CD4-positive, alpha-beta T cell (primary cell): ENCODE data around the gene CD9. TPM values are rescaled to one million over a fixed set of nuclear protein-coding genes. Genes with fewer than 3 reads are reported as not detected.
A peak's percentile ranks its signal among the peaks of the same experiment; 100 is the strongest.

Experiments
- ATAC-seq: fragments of 200-7000 bp; cut with Tn5 transposase; one replicate; pipeline ENCODE4 v1.10.0; 2022; ENCODE audit warnings: mild to moderate bottlenecking; ENCODE audit not compliant: poor library complexity
- CTCF ChIA-PET: fragments of 350-600 bp; sonication (Branson Sonifier 250); formaldehyde crosslinking; loops from one replicate; lab custom pipeline; 2021; ENCODE audit warnings: antibody characterized with exemption, inconsistent platforms; lab: Charles Lee
- POLR2A ChIA-PET: fragments of 350-600 bp; sonication (Branson Sonifier 250); formaldehyde crosslinking; loops from one replicate; lab custom pipeline; 2021; ENCODE audit warnings: antibody characterized with exemption, inconsistent platforms; lab: Charles Lee
- DNase-seq, 14 experiments: peaks; one replicate each; pipeline ENCODE4 v3.0.0-alpha.2; 2013 to 2020; ENCODE audit warnings: mixed read lengths in 2 of 14
- H3K27ac ChIP-seq, 2 donors: one replicate each; pipeline versions ENCODE4 v1.5.1 to v1.7.0; 2013; ENCODE audit warnings: low read length in 2 of 2, low read depth in 1 of 2, mild to moderate bottlenecking in 1 of 2
- H3K27me3 ChIP-seq, 2 experiments: 1 replicate in 1 of 2; 2 replicates in 1 of 2; pipeline versions ENCODE4 v1.6.1 to v1.7.0; 2013; ENCODE audit warnings: low read length in 2 of 2, control low read depth in 1 of 2, mild to moderate bottlenecking in 1 of 2, moderate library complexity in 1 of 2; ENCODE audit not compliant: insufficient read depth in 2 of 2, control insufficient read depth in 1 of 2
- H3K36me3 ChIP-seq: one replicate; pipeline ENCODE4 v1.6.1; 2013; ENCODE audit warnings: low read length, control low read depth; ENCODE audit not compliant: insufficient read depth
- H3K4me1 ChIP-seq: one replicate; pipeline ENCODE4 v1.6.1; 2013; ENCODE audit warnings: low read length, control low read depth; ENCODE audit not compliant: insufficient read depth
- H3K4me3 ChIP-seq: one replicate; pipeline ENCODE4 v1.5.1; 2013; ENCODE audit warnings: mild to moderate bottlenecking, low read length, moderate library complexity
- H3K9me3 ChIP-seq, 2 experiments: 1 replicate in 1 of 2; 2 replicates in 1 of 2; pipeline versions ENCODE4 v1.6.1 to v1.7.0; 2013; ENCODE audit warnings: low read length in 2 of 2, mild to moderate bottlenecking in 2 of 2, control low read depth in 1 of 2, moderate library complexity in 1 of 2; ENCODE audit not compliant: control insufficient read depth in 1 of 2, insufficient read depth in 1 of 2
- H3K27ac Mint-ChIP-seq: one replicate; pipeline ENCODE4 v1.8.0; 2020; ENCODE audit warnings: mixed read lengths
- H3K27me3 Mint-ChIP-seq: one replicate; pipeline ENCODE4 v1.8.0; 2021; ENCODE audit warnings: mixed read lengths
- H3K36me3 Mint-ChIP-seq: one replicate; pipeline ENCODE4 v1.8.0; 2021; ENCODE audit warnings: low read depth, mixed read lengths
- H3K4me1 Mint-ChIP-seq: one replicate; pipeline ENCODE4 v1.8.0; 2021; ENCODE audit warnings: low read depth, mixed read lengths
- H3K4me3 Mint-ChIP-seq: one replicate; pipeline ENCODE4 v1.8.0; 2020; ENCODE audit warnings: mild to moderate bottlenecking, mixed read lengths
- H3K9me3 Mint-ChIP-seq: one replicate; pipeline ENCODE4 v1.8.0; 2020; ENCODE audit warnings: mixed read lengths
- CTCF ChIP-seq: fragments of 200-600 bp; IDR thresholded peaks from one replicate; pipeline ENCODE4 v1.8.0; 2022; ENCODE audit warnings: antibody characterized with exemption, mild to moderate bottlenecking
- intact Hi-C, 2 experiments: fragments of 100-400 bp; cut with DNase I in 1 of 2; cut with micrococcal nuclease in 1 of 2; formaldehyde crosslinking; loops; one replicate each; pipeline versions ENCODE4 v1.15.1 to v1.9.0; 2023 to 2025; cut with DNase I, micrococcal nuclease
- total RNA-seq, 174 experiments: library from RNA in 2 of 174; stranded (reverse) in 2 of 174; gene quantifications; one replicate each; pipeline ENCODE4 v1.2.3 and lab custom pipeline; 2021 to 2026

The CD9 gene
- total RNA-seq, 2 experiments from 2014 or later: 0.36 to 0.66 TPM

DNA sequence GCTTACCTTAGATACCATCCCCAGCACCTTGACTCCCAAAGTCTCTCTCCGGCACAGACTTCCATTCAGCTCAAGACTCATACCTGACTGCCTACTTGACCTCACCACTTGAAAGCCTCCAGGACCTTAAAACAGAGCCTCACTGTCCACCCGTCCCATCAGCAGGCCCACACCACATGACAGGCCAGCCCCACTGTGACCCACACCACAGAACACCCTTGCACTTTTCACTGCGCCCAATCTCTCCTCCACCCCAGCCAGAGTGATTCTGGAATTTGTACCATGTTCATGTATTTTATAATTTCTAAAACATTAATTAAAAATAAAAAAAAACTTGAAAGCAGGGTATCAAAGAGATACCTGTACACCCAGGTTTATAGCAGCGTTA is 82.2 kb downstream of the CD9 start:
- DNase-seq: no peak
- H3K4me1 ChIP-seq: peaks cover 16% of the 10 kb centered on the region
- ChIA-PET POLR2A (no interaction called here), CTCF (no interaction called here)
- Mint-ChIP-seq H3K4me3 (peak overlapping the region; percentile 4), H3K4me1 (peaks cover 10% of the 10 kb centered on the region), H3K27me3 (peaks cover 27% of the 10 kb centered on the region), H3K9me3 (no peaks in the 10 kb centered on the region), H3K36me3 (no peaks in the 10 kb centered on the region), H3K27ac (no peak overlapping the region)
- peaks cover 6 to 8% of the 10 kb centered on the region in 2 experiments for H3K27me3 ChIP-seq
- ATAC-seq: no peak
- H3K27ac ChIP-seq: no peak overlapping the region
- intact Hi-C loops: no loop called here
- no peak for TF ChIP-seq CTCF
- H3K36me3 ChIP-seq: no peaks in the 10 kb centered on the region
- no peak overlapping the region for H3K4me3 ChIP-seq
- H3K9me3 ChIP-seq: no peaks in the 10 kb centered on the region

DNA sequence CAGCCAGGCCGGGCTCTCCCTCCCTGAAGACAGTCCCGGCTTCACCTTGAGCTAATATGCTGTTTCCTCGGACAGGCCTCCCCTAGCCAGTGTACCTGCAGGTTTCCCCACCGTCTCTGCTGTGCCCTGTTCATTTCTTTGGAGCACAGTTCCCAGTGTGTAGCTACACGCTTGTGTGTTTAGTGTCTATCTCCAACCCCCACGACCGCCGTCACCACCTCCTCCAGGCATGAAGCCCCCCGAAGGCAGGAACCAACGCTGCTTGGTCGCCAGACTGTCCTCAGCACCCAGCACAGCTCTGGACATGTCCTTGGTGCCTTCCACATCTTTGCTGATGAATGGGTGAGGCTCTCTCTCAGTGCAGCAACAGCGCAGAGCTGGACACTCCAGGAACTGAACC is 84.1 kb downstream of the CD9 start:
- Mint-ChIP-seq H3K4me1 (peaks cover 5% of the 10 kb centered on the region), H3K4me3 (no peak overlapping the region), H3K27me3 (peaks cover 20% of the 10 kb centered on the region), H3K36me3 (no peaks in the 10 kb centered on the region), H3K27ac (no peak overlapping the region), H3K9me3 (no peaks in the 10 kb centered on the region)
- Histone ChIP-seq H3K27ac (no peak overlapping the region), H3K27me3 (no peaks in the 10 kb centered on the region), H3K4me1 (peaks cover 4% of the 10 kb centered on the region), H3K9me3 (no peaks in the 10 kb centered on the region), H3K4me3 (no peak overlapping the region), H3K36me3 (no peaks in the 10 kb centered on the region)
- ChIA-PET CTCF (interaction anchor here (0.9 to 1.7 kb wide), 4 partner anchors 74 to 290 kb away, joined by 3 to 7 read pairs (median 4); no protein-coding TSS in a partner anchor), POLR2A (interaction anchor here (0.6 to 0.9 kb wide), 2 partner anchors 227 to 245 kb away, joined by 3 to 4 read pairs; no protein-coding TSS in a partner anchor)
- intact Hi-C loops: no loop called here
- ATAC-seq: no peak
- TF ChIP-seq CTCF: no peak
- no peak for DNase-seq

DNA sequence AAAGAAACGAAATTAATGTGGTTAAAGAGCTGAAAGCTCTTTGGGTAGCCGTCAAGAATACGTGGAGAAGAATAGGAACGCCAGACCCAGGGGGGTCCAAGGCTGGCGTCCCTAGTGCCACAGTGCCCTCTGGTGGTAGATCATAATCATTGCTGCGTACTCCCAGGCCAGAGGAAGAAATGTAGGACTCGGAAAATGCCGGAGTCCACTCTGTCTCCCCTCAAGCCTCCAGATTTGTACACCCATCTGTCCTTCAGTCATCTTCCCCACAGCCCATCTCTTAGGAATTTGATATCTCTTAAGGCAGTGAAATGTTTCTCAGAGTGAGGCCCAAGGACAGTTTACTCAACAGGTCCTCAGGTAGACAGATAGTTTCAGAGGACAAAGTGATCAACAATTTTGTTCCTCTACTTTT is 84.9 kb downstream of the CD9 start:
- Histone ChIP-seq H3K4me3 (no peak overlapping the region), H3K27me3 (no peaks in the 10 kb centered on the region), H3K36me3 (no peaks in the 10 kb centered on the region), H3K27ac (no peak overlapping the region), H3K4me1 (peaks cover 4% of the 10 kb centered on the region), H3K9me3 (no peaks in the 10 kb centered on the region)
- Mint-ChIP-seq H3K36me3 (no peaks in the 10 kb centered on the region), H3K27ac (no peak overlapping the region), H3K4me1 (peaks cover 5% of the 10 kb centered on the region), H3K4me3 (no peak overlapping the region), H3K27me3 (peaks cover 14% of the 10 kb centered on the region), H3K9me3 (no peaks in the 10 kb centered on the region)
- intact Hi-C loops: loop anchor here (1.0 kb wide), 3 partner anchors 90 to 297 kb away; no protein-coding TSS in a partner anchor
- DNase-seq (peak; percentile 28 to 85 (median 48)), ATAC-seq (peak; percentile 90)
- TF ChIP-seq CTCF: peak; percentile 97
- ChIA-PET POLR2A (interaction anchor here (0.6 kb wide), 2 partner anchors 122 to 246 kb away, joined by 3 read pairs; no protein-coding TSS in a partner anchor), CTCF (interaction anchor here (1.0 to 1.7 kb wide), 3 partner anchors 81 to 291 kb away, joined by 3 to 7 read pairs (median 4); no protein-coding TSS in a partner anchor)
